OCI-LY7 (cell line): ENCODE results near the gene EMC9.

Experiments
- EZH2phosphoT487 ChIP-seq: fragments of 200-600 bp; sonication (generic); IDR thresholded peaks from 2 replicates; pipeline ENCODE4 v1.6.1; 2018; ENCODE audit warnings: low read depth, borderline replicate concordance, mild to moderate bottlenecking, mixed run types, antibody characterized with exemption, low read length, moderate library complexity, mixed read lengths
- TF ChIP-seq, protein P1 (sequence below): fragments of 200-600 bp; sonication (generic); conservative IDR thresholded peaks from 2 replicates; pipeline ENCODE4 v1.5.1; 2014; ENCODE audit warnings: mild to moderate bottlenecking, antibody characterized with exemption, low read length, moderate library complexity, mixed read lengths

DNA sequence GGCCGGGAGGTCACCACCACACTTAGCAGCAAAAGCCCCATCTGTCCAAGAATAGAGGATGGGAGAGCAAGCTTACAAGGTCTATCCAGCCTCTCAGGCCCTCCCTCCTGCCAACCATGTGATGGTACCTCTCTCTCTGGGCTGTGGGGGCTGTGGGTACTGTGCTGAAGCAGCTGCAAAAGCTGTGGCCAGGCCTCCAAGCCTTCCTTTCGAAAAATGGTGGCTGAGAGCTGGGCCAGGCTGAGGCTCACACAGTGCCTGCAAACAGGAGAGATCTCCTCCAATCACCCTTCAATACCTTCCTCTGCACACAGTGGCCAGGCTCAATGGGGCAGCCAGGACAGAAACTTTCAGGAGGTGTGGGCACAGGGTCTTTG lies 46.1 kb upstream of the EMC9 start:
- TF ChIP-seq, protein P1, sequence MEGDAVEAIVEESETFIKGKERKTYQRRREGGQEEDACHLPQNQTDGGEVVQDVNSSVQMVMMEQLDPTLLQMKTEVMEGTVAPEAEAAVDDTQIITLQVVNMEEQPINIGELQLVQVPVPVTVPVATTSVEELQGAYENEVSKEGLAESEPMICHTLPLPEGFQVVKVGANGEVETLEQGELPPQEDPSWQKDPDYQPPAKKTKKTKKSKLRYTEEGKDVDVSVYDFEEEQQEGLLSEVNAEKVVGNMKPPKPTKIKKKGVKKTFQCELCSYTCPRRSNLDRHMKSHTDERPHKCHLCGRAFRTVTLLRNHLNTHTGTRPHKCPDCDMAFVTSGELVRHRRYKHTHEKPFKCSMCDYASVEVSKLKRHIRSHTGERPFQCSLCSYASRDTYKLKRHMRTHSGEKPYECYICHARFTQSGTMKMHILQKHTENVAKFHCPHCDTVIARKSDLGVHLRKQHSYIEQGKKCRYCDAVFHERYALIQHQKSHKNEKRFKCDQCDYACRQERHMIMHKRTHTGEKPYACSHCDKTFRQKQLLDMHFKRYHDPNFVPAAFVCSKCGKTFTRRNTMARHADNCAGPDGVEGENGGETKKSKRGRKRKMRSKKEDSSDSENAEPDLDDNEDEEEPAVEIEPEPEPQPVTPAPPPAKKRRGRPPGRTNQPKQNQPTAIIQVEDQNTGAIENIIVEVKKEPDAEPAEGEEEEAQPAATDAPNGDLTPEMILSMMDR, result no peak
- TF ChIP-seq EZH2phosphoT487, result no peak
